Testis (tissue), 3 donors: ENCODE data around the gene DEFB123. TPM values are rescaled to one million over a fixed set of nuclear protein-coding genes. Genes with fewer than 3 reads are reported as not detected.

ENCODE experiments used
- DNase-seq: peaks from one replicate; pipeline ENCODE4 v3.0.0-alpha.2; 2019
- H3K27ac ChIP-seq, 2 donors: fragments of 200-600 bp; sonication (generic); one replicate each; pipeline ENCODE4 v1.5.1; 2019
- H3K27me3 ChIP-seq: fragments of 200-600 bp; sonication (generic); one replicate; pipeline ENCODE4 v1.5.1; 2019
- H3K36me3 ChIP-seq: fragments of 200-600 bp; sonication (generic); one replicate; pipeline ENCODE4 v1.5.1; 2017; ENCODE audit warnings: low read depth; ENCODE audit errors: missing control alignments
- H3K4me1 ChIP-seq: fragments of 200-600 bp; sonication (generic); one replicate; pipeline ENCODE4 v1.5.1; 2019
- H3K4me3 ChIP-seq, 2 donors: fragments of 200-600 bp; sonication (generic); one replicate each; pipeline ENCODE4 v1.5.1; 2017 to 2019
- H3K9me3 ChIP-seq: fragments of 200-600 bp; sonication (generic); one replicate; pipeline ENCODE4 v1.5.1; 2017
- CTCF ChIP-seq, 3 experiments: fragments of 450-650 bp in 2 of 3; fragments of 200-600 bp in 1 of 3; sonication (generic) in 1 of 3; IDR thresholded peaks; one replicate each; pipeline ENCODE4 v1.5.1; 2016 to 2019; ENCODE audit warnings: antibody characterized with exemption in 3 of 3, mild to moderate bottlenecking in 2 of 3, moderate library complexity in 1 of 3
- POLR2A ChIP-seq: fragments of 450-650 bp; IDR thresholded peaks from one replicate; pipeline ENCODE4 v1.6.1; 2017; ENCODE audit warnings: antibody characterized with exemption, mild to moderate bottlenecking, moderate library complexity
- WGBS, 2 donors: methylation state at CpG; one replicate each; pipeline ENCODE4 v1.1.5; 2018; 5-methylcytosine and 5-hydroxymethylcytosine counted together
- intact Hi-C: fragments of 100-400 bp; cut with DNase I; formaldehyde crosslinking; loops from one replicate; pipeline ENCODE4 v1.15.1; 2023; ENCODE audit warnings: low total_unique reads
- polyA plus RNA-seq: library from polyadenylated mRNA; stranded (reverse); fragments of 350-450 nt; fragmentation: Illumina TruSeq; extraction: RNeasy Lipid Tissue Mini Kit (QIAGEN cat#74804); gene quantifications from one replicate; pipeline ENCODE4 v1.2.3, GENCODE V29; 2014; ENCODE audit warnings: low read depth, low replicate concordance; ENCODE audit not compliant: insufficient read depth
- total RNA-seq, 2 donors: library from RNA; depleted of rRNA; stranded (reverse); fragments of >200 nt; gene quantifications; one replicate each; pipeline ENCODE4 v1.2.3, GENCODE V29; 2016

Gene DEFB123
- total and polyA plus RNA-seq, 3 donors from 2014 or later = 222 to 709 (median 654) TPM

GRCh38 chr20:31473331-31474096, 33.1 kb downstream of the DEFB123 start:
- H3K27ac ChIP-seq = no peak overlapping the region
- no peak overlapping the region for H3K4me3 ChIP-seq
- TF ChIP-seq CTCF (IDR thresholded peaks at IDR 0.05) (no peak), POLR2A (no peak)
- intact Hi-C loops = no loop called here
- no peak for DNase-seq
- no peaks in the 10 kb centered on the region for H3K9me3 ChIP-seq
- peaks cover 25% of the 10 kb centered on the region for H3K4me1 ChIP-seq
- no peaks in the 10 kb centered on the region for H3K27me3 ChIP-seq
- 76 to 78% methylated on average over 5 of the region's 5 CpGs for WGBS, 2 donors
- no peaks in the 10 kb centered on the region for H3K36me3 ChIP-seq

GRCh38 chr20:31474097-31474436, 33.6 kb downstream of the DEFB123 start:
- WGBS, 2 donors = 48 to 61% methylated on average over 2 of the region's 2 CpGs
- Histone ChIP-seq H3K27me3 (no peaks in the 10 kb centered on the region), H3K36me3 (no peaks in the 10 kb centered on the region), H3K4me3 (no peak overlapping the region), H3K4me1 (peaks cover 25% of the 10 kb centered on the region), H3K27ac (no peak overlapping the region), H3K9me3 (no peaks in the 10 kb centered on the region)
- intact Hi-C loops = no loop called here
- TF ChIP-seq CTCF (IDR thresholded peaks at IDR 0.05) (no peak), POLR2A (no peak)
- no peak for DNase-seq

GRCh38 chr20:31474758-31475427, 34.5 kb downstream of the DEFB123 start, which contains the start of the genes DEFB124 and REM1:
Gene DEFB124 (minus strand): TSS chr20:31475127. CDS start chr20:31473013, 2,114 bp downstream.
Gene REM1 (plus strand): TSS chr20:31475288. CDS start chr20:31476446, 1,158 bp downstream.
- TF ChIP-seq POLR2A = no peak
- no peak for TF ChIP-seq CTCF (IDR thresholded peaks at IDR 0.05)
- no peaks in the 10 kb centered on the region for H3K27me3 ChIP-seq
- 2 to 5% methylated on average over 6 to 22 of the region's 33 CpGs for WGBS, 2 donors
- H3K9me3 ChIP-seq = no peaks in the 10 kb centered on the region
- H3K4me1 ChIP-seq = peaks cover 25% of the 10 kb centered on the region
- DNase-seq = peak; percentile 28
- intact Hi-C loops = no loop called here
- H3K4me3 ChIP-seq = peak within 1 kb of the TSS; percentile 56 to 68
- no peaks in the 10 kb centered on the region for H3K36me3 ChIP-seq
- peak within 1 kb of the TSS; percentile 82 to 88 for H3K27ac ChIP-seq

GRCh38 chr20:31475472-31476293, 35.3 kb downstream of the DEFB123 start:
- intact Hi-C loops = no loop called here
- H3K27me3 ChIP-seq = no peaks in the 10 kb centered on the region
- 3 to 7% methylated on average over 18 to 29 of the region's 29 CpGs for WGBS, 2 donors
- peak overlapping the region; percentile 56 to 68 for H3K4me3 ChIP-seq
- no peak for DNase-seq
- H3K4me1 ChIP-seq = peaks cover 25% of the 10 kb centered on the region
- TF ChIP-seq POLR2A (no peak), CTCF (IDR thresholded peaks at IDR 0.05) (no peak)
- no peaks in the 10 kb centered on the region for H3K9me3 ChIP-seq
- H3K36me3 ChIP-seq = no peaks in the 10 kb centered on the region
- peak overlapping the region; percentile 82 to 88 for H3K27ac ChIP-seq
